OCI-LY1 (cell line): Measurements from ENCODE around the gene P2RY14.

Experiments
- EZH2 ChIP-seq: fragments of 200-600 bp; sonication (generic), shearing (Covaris generic); IDR thresholded peaks from 2 replicates; pipeline ENCODE4 v1.8.0; 2017; ENCODE audit warnings: borderline replicate concordance, mixed run types, mild to moderate bottlenecking, antibody characterized with exemption, low read length, moderate library complexity, mixed read lengths
- TF ChIP-seq, protein P1 (sequence below): fragments of 200-600 bp; sonication (generic), shearing (Covaris generic); IDR thresholded peaks from 2 replicates; pipeline ENCODE4 v1.5.1; 2017; ENCODE audit warnings: mild to moderate bottlenecking, antibody characterized with exemption, low read length, moderate library complexity, mixed read lengths

DNA sequence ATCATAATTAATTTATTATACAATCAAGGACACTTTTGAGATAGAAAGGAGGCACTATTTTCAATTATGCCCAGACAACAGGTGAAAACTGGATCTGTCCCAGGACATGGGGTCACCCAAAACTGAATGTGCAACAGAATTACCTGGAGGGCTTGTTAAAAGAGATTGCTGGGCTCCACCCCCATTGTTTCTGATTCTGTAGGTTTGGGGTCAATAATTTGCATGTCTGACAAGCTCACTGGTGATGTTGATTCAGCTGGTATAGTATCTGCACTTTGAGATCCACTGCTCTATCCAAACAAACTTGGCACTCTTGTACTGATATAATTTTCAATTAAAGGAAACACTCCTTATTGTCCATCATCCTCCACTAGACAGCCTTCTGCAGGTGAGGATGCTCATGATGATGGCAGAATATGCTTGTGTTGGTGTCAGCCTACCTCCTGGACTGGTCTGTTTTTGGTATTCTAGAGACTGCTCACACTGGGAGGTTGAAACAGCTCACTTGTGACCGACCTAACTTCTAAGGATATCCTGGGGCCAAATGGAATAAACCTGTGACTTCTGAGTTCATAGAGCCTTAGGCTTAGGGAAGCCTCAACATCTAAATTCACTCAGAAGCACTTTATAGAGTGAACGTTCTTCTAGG is 2.2 kb downstream of the P2RY14 start:
- TF ChIP-seq, protein P1, sequence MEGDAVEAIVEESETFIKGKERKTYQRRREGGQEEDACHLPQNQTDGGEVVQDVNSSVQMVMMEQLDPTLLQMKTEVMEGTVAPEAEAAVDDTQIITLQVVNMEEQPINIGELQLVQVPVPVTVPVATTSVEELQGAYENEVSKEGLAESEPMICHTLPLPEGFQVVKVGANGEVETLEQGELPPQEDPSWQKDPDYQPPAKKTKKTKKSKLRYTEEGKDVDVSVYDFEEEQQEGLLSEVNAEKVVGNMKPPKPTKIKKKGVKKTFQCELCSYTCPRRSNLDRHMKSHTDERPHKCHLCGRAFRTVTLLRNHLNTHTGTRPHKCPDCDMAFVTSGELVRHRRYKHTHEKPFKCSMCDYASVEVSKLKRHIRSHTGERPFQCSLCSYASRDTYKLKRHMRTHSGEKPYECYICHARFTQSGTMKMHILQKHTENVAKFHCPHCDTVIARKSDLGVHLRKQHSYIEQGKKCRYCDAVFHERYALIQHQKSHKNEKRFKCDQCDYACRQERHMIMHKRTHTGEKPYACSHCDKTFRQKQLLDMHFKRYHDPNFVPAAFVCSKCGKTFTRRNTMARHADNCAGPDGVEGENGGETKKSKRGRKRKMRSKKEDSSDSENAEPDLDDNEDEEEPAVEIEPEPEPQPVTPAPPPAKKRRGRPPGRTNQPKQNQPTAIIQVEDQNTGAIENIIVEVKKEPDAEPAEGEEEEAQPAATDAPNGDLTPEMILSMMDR = no peak
- no peak for TF ChIP-seq EZH2
